CD4-positive, alpha-beta T cell treated with Interferon gamma for 1 hour (primary cell): ENCODE measurements around the gene ZDHHC4.
"Not testable (repeated sequence)": the region's sequence is repeated elsewhere in the genome, so short reads cannot be mapped to it uniquely, and the experiment has no call there.

Experiments
- DNase-seq: peaks from one replicate; pipeline ENCODE4 v3.0.0-alpha.2; 2020

The ZDHHC4 gene

DNA sequence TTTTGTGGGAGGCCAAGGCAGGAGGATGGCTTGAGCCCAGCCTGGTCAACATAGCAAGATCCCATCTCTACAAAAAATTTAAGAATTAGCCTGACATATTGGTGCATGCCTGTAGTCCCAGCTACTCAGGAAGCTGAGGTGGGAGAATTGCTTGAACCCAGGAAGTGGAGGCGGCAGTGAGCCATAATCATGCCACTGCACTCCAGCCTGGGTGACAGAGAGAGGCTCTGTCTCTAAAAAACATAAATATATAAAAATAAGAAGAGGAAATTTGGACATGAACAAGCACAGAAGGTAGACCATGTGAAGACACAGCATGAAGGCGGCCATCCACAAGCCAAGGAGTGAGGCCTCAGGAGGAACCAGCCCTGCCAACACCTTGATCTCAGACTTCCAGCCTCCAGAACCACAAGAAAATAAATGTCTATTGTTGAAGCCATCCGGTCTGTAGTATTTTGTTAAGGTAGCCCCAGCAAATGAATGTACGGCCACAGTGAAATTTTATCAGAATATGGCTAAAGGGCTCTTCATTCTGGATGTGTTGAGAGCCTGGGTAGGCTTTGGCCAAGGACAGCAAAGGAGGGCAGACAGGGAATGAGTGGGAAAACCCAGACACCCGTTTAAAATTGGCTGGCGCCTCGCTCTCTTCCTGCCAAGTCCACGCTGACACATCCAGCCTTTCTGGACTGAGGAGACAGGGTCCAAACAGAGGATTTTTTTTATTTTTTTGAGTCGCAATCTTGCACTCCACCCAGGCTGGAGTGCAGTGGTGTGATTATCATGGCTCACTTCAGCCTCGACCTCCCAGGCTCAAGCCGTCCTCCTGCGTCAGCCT is 13.1 kb upstream of the ZDHHC4 start:
- no peak for DNase-seq

DNA sequence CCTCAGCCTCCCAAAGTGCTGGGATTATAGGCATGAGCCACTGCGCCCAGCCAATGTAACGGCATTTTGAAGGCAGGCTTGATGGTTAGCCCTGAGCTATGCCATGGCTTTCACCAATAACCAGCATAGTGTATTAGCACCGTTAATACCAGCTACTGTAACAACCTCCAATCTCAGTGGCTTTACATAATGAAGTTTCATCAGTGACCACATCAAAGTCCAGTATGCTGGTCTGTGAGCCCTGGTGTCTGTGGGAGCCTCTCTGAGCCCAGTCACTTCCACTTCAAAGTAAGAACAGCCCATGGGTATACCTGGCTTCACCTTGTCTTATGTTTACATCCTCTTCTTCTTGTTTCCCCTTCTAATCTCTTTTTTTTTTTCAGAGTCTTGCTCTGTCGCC is 11.6 kb upstream of the ZDHHC4 start:
- DNase-seq = no peak

DNA sequence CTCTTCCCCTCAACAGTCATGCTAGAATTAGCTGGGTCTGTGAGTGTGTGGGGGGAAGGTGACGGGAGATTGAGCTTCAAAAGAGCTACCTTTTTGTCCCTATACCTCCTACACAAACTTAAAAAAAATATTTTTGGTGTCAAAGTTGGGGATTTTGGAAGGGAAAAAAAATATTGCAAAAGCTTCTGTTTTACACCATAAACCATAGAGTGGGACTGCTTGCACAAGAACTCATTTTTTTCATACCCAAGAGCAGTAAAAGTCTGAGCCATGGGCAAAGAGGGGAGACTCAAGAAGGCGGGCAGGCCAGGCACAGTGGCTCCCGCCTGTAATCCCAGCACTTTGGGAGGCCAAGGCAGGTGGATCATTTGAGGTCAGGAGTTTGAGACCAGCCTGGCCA is 9.4 kb upstream of the ZDHHC4 start:
- DNase-seq = no peak

DNA sequence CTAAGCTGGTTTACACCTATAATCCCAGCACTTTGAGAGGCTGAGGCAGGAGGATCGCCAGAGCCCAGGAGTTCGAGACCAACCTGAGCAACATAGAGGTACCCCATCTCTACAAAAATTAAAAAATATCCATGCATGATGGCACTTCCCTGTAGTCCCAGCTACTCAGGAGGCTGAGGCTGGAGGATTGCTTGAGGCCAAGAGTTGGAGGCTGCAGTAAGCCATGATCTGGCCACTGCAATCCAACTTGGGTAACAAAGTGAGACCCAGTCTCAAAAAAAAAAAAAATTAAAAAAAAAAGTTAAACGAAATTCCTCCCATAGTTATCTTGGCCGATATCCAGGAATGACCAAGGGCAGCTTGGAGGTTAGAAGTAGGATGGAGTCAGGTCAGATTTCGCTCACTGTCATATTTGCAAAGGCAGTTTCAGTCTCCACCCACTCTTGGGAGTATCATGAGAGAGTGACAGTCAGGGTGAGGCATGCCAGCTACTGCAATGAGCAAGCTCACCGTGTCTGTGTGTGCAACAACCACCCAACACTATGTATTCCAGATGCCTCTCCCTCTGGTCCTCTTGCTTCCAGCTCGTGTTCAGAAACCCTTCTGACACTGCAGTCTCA is 6.0 kb upstream of the ZDHHC4 start:
- DNase-seq = no peak

DNA sequence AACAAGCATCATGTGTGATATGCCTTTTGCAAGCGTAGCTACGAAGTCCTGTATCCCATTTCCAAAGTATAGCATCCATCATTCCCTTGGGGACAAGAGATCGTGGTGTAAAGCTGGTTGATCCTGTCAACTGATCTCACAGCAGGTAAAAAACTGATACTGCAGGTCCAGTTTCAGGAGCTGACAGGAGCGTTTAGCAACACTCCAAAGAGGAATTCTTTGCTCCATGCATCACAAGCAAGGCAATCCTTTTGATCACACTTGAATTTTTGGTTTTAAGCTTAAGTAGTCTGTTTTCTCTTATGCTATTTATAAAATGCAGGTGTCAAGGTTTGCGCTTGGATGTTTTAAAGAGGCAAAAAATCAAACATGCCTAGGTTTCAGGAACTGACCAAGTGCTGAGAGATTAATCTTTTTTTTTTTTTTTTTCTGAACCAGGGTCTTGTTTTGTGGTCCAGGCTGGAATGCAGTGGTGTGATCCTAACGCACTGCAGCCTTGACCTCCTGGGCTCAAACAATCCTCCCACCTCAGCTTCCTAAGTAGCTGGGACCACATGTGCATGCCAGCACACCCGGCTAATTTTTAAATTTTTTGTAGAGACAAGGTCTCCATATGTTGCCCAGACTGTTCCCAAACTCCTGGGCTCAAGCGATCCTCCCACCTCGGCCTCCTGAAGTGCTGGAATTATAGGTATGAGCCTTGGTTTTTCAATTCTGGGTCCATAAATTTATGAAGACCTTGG is 1.8 kb upstream of the ZDHHC4 start:
- no peak for DNase-seq

DNA sequence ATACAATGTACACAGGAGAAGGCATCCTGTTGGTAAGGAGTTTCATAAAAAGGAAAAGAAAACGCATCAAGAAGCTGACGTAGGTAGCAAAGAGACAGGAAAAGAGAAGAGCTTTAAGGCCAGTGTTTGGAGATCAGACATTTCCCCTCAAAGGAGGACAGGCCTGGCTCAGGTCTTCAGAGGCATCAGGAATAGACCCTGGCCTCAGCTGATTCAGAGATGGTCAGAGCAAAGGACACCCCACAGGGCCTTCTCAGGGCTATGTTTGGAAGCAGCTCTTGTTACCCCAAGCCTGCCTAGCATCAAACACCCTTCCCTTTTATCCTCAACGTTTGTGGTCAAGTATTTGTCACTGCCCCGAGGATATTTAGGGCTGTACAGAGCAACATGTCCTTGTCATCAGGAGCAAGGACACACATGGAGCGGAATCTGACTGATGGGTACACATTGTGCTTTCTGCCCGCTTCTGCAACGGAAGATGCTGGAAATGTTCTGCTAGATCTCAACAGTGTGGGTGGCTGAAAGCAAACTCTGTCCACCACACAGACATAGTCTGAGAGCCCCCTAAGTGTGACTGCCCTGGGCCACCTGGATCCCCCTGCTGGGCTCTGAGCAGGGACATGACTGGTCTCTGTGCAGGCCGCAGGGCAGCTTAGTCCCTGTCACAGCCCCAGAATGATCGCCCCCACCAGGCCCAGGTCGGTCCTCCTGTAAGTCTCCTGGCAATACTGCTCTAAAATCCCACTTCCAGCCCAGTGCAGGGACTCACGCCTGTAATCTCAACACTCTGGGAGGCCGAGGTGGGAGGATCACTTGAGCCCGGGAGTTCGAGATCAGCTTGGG is 1.0 kb upstream of the ZDHHC4 start:
- no peak for DNase-seq

DNA sequence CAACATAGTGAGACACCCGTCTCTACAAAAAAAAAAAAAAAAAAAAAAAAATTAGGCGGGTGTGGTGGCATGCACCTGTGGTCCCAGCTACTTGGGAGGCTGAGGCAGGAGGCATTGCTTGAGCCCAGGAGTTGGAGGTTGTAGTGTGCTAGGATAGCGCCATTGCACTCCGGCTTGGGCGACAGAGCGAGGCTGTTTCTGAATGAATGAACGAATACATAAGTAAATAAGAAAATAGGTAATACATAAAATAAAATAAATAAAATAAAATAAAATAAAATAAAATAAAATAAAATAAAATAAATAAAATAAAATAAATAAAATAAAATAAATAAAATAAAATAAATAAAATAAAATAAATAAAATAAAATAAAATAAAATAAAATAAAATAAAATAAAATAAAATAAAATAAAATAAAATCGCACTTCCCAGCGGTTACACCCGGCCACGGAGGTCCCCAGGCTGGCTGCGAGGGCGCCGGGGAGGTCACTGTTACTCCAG is 336 bp upstream of the ZDHHC4 start:
- DNase-seq = not testable (repeated sequence)

DNA sequence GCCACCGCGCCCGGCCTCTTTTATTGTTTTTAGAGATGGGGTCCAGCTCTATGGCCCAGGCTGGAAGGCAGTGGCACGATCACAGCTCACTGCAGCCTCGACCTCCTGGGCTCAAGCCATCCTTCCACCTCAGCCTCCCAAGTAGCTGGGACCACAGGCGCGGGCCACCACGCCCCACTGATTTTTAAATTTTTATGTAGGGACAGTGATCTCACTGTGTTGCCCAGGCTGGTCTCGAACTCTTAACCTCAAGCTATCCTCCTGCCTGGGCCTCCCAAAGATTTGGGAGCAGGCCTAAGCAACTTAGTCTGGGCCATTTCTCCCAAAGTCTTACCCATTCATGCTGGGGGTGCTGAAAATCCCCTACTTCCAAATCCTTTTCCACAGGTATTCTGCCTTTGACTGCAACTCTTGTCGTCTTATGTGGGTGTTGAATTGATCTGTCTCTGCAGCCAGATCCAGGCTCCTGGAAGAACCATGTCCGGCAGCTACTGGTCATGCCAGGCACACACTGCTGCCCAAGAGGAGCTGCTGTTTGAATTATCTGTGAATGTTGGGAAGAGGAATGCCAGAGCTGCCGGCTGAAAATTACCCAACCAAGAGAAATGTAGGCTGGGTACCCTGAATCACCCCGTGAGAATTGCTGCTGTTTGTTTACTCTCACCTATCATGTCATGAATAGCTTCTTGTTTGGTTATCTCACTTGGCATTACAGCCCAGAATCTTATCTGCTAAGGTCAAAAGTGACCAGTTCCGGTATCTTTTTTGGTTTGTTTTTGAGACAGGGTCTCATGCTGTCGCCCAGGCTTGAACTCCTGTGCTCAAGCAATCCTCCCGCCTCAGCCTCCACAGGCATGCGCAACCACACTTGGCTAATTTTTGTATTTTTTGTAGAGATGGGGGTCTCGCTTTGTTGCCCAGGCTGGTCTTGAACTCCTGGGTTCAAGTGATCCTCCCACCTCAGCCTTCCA is 1.1 kb downstream of the ZDHHC4 start:
- no peak for DNase-seq

DNA sequence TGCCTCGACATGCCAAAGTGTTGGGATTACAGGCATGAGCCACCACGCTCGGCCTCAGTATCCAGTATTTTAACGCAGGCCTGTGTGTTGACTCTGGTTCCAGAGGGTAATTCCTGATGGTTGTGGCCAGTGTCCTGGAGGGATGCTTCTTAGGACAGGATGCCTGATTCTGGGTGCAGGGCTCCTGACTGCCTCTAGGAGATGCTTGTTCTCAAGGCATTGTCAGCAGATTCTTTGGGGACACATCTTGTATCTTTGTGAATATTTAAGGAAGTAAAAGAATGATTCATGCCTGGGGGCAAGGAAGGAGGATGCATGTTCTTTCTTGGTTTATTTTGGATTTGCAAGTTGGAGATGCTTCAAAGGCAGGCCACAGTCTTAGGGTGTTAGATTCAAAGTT is 2.2 kb downstream of the ZDHHC4 start:
- DNase-seq = no peak

DNA sequence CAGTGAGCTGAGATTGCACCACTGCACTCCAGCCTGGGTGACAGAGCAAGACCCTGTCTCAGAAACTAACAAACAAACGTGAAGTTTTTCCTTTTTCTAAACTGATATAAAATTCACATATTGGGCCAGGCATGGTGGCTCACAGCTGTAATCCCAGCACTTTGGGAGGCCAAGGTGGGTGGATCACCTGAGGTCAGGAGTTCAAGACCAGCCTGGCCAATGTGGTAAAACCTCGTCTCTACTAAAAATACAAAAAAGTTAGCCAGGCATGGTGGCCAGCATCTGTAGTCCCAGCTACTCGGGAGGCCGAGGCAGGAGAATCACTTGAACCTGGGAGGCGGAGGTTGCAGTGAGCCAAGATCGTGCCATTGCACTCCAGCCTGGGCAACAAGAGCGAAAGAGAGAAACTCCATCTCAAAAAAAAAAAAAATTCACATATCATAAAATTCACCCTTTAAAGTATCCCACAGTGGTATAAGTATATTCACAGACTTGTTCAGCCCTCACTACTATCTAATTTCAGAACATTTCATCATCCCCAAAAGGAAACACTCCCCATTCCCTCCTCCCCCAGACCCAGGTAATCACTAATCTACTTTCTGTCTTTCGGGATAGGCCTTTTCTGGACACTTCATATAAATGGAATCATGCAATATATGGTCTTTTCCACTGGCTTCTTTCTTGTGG is 8.6 kb downstream of the ZDHHC4 start:
- DNase-seq = not testable (repeated sequence)

DNA sequence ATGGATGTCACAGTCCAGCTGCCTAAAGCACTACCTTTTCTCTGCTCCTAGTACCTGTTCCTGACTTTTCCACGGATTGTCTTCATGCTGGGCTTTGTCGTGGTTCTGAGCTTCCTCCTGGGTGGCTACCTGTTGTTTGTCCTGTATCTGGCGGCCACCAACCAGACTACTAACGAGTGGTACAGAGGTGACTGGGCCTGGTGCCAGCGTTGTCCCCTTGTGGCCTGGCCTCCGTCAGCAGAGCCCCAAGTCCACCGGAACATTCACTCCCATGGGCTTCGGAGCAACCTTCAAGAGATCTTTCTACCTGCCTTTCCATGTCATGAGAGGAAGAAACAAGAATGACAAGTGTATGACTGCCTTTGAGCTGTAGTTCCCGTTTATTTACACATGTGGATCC is 11.3 kb downstream of the ZDHHC4 start:
- DNase-seq = no peak

DNA sequence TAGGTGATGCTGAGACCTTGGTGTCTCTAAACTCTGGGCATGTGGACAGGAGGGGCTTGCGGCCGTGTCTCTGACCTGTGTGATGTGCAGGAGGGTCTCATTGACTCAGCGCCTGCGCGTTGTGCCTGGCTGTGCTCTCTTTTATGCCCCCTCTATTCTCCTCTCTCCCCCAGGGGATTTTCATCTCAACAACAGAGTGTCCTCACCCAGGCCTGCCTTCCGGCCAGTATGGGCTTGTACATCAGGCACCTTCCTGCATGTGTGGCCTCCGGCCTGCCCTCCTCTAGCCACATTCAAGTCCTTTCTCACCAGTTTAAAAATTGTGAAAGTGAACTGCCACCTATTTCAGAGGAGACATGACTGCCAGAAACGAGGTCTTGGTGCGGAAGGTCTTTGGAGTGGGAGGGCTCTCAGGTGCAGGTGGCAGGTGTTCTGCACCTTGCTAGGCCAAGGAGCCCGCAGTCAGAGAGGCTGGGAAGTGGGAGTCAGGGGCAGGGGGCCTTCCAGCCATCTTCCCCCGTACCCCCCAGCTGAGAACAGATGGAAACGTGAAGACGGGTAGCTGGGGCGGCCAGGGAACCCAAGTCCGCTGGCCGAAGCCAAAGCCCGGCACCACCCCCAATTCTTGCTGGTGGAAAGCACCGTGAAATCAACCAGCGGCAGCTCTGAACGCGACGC is 12.0 kb downstream of the ZDHHC4 start:
- DNase-seq = no peak

DNA sequence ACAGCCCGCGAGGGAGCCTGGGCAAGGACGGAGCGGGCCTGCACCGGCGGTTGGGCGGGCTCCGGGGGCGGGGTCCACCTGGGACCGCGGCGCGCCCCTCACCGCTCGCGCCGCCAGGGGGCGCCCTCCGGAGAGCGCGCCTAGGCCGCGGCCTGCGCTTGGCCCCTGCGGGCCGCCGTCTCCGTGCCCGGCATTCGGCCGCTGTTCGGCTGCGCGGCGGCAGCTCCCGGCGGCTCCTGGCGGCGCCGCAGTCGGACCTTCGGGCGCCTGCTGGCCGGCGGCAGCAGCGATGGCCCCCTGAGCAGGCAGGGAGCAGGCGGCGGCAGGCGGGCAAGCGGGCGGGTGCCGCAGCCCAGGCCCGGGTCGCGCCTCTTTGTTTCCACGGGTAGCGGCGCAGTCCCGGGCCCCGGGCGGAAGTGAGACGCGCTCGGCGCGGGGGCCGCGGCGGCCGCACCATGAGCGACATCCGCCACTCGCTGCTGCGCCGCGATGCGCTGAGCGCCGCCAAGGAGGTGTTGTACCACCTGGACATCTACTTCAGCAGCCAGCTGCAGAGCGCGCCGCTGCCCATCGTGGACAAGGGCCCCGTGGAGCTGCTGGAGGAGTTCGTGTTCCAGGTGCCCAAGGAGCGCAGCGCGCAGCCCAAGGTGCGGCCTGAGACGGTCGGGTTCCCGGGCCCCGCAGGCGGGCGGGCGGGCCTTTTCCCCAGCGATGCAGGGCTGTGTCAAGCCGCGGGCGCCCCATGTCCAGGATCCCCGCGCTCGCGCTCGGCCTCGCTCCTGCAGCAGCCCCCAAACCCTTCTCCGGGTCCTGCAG is 12.8 kb downstream of the ZDHHC4 start, which contains the start of gene INTS15:
Gene INTS15 (plus strand): TSS at position 193 of the 816 bp plus-strand sequence. CDS start 263 bp downstream, at position 456.
- peak; percentile 79 for DNase-seq

DNA sequence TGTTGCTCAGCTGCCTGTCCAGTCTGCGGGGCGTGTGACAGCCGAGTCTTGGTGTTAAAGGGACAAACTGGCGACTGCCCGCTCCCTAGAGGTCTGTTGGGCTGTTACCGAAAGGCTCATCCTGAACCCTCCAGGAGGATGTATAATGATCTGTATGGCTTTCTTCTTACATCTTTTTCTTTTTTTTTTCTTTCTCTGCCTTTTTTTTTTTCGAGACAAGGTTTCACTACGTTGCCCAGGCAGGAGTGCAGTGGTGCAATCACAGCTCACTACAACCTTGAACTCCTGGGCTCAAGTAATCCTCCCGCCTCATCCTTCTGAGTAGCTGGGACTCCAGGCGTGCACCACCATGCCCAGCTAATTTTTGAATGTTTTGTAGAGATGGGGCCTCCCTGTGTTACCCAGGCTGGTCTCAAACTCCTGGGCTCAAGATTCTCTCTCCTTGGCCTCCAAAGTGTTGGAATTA is 13.4 kb downstream of the ZDHHC4 start:
- no peak for DNase-seq

DNA sequence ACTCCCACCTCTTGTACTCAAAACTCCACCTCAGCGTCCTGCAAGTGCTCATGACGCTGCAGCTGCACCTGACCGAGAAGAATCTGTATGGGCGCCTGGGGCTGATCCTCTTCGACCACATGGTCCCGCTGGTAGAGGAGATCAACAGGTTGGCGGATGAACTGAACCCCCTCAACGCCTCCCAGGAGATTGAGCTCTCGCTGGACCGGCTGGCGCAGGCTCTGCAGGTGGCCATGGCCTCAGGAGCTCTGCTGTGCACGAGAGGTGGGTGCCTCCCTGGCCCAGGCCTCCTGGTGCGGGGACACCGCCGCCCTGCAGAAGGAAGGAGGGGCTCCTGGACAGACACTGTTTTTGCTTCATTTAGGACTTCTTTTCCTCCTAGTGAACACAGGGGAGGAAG is 22.8 kb downstream of the ZDHHC4 start:
- DNase-seq = no peak

DNA sequence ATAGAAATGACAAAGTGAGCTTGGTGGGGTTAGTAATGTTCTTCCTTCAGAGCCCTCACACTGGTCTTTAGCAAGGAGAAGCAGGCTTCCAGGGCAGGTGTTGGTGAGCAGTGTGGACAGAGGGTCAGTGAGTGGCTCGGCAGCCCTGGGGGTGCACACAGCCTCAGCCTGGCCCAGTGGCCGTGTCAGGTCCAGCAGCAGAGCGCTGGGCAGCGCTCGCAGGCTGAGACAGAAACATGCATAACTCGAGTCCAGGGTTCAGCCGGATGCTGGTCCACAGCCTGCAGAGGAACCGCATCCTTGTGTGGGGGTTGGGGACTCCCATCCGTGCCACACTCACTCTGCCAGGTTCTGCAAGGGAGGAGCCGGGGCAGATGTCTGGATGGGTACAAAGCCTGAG is 27.2 kb downstream of the ZDHHC4 start:
- no peak for DNase-seq

DNA sequence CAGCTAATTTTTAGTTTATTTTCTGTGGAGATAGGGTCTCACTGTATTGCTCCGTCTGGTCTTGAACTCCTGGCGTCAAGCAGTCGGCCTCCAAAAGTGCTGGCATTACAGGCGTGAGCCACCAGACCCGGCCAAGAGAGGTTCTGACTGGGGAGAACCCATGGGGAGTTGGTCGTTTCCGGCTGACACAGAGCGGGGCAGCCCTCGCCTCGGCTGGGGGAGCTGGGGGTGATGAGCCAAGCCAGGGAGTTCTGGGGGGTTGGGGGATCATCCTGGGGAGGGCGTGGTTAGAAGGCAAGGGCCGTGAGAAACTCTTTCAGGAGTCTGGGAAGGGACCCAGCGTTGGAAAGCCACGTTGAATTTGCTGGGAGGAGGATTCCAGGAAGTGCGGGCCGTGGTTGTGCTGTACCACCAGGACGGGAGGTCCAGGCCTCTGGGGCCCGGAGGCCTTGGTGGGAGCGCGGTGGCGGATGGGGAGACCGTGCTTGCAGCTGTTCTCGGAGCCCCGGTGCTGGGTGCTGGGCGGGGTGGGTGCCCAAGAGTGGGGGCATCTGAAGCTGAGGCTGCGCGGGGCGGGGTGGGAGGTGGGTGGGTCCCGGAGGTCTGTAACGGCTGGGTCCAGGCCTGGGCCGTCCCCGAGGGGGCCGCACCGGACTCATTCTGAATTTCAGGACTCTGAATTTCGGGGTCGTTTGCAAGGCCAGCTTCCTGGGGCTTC is 29.8 kb downstream of the ZDHHC4 start:
- no peak for DNase-seq

DNA sequence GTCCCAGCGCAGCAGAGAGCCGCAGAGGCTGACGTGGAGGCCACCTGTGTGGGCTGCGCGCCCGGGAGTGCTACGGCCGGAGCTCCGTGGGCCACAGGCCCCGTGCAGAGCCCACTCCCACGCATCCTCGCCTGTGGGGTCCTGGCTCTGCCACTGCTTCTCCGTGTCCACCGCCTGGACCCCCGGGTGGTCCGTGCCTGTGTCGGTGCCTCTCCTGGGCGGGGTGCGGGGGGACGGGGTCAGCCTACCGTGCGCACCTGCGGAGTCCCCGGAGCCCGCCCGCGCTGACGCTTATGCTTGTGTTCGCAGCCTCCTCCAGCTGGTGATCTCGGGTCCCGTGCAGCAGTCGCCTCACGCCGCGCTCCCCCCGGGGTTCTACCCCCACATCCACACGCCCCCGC is 30.4 kb downstream of the ZDHHC4 start:
- no peak for DNase-seq
